Measurements from ENCODE around the gene FZD4. TPM values are rescaled to one million over a fixed set of nuclear protein-coding genes. Genes with fewer than 3 reads are reported as not detected.

FZD4 gene
- total RNA-seq, 1 experiment from 2014 or later: 2.6 TPM

DNA sequence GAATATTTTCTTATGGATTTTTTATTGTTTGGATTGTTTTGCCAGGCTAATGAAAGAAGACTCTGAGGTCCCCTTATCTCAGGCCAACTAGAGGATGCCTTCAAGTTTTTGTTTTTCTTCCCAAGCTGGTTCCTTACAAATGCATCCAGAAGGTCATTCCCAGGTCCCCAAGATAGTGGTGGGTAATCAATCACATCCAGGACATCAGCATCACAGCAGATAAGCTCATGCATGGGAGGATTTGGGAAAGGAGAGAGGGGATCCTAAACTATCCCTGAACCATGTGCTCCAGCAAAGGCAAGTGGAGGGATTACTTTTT, 20.7 kb downstream of the FZD4 start:
- no peaks in the 10 kb centered on the region for H3K27me3 ChIP-seq (ENCODE audit: insufficient read depth, low read depth)
- H3K4me1 ChIP-seq (replicated peaks; ENCODE audit: insufficient read depth): peaks cover 51% of the 10 kb centered on the region
- H3K36me3 ChIP-seq (ENCODE audit: low read depth): no peaks in the 10 kb centered on the region
- intact Hi-C loops (cut with micrococcal nuclease; ENCODE audit: unreplicated experiment): no loop called here
- H3K4me3 ChIP-seq: no peak overlapping the region
- BruUV-seq (replicated peaks): no TSS peak
- no peaks in the 10 kb centered on the region for H3K9me2 ChIP-seq (ENCODE audit: insufficient read depth)
- no peaks in the 10 kb centered on the region for H4K20me1 ChIP-seq (ENCODE audit: insufficient read depth)
- no peak overlapping the region for H2AFZ ChIP-seq
- no peaks in the 10 kb centered on the region for H3K79me2 ChIP-seq (ENCODE audit: low read depth)
- ChIA-PET POLR2A (ENCODE audit: unreplicated experiment) (interaction anchor here (0.5 kb wide), 1 partner anchor 1044 kb away, joined by 7 read pairs; no protein-coding TSS in a partner anchor), CTCF (no interaction called here)
- H3K9me3 ChIP-seq (ENCODE audit: insufficient read depth, low read depth): no peaks in the 10 kb centered on the region
- H3K4me2 ChIP-seq: no peak overlapping the region; the same call in 1 of the 2 replicates
- no peak overlapping the region for H3K27ac ChIP-seq
- TF ChIP-seq EZH2 (IDR thresholded peaks at IDR 0.05; ENCODE audit: low read depth): no peak
- TF ChIP-seq, protein P1, sequence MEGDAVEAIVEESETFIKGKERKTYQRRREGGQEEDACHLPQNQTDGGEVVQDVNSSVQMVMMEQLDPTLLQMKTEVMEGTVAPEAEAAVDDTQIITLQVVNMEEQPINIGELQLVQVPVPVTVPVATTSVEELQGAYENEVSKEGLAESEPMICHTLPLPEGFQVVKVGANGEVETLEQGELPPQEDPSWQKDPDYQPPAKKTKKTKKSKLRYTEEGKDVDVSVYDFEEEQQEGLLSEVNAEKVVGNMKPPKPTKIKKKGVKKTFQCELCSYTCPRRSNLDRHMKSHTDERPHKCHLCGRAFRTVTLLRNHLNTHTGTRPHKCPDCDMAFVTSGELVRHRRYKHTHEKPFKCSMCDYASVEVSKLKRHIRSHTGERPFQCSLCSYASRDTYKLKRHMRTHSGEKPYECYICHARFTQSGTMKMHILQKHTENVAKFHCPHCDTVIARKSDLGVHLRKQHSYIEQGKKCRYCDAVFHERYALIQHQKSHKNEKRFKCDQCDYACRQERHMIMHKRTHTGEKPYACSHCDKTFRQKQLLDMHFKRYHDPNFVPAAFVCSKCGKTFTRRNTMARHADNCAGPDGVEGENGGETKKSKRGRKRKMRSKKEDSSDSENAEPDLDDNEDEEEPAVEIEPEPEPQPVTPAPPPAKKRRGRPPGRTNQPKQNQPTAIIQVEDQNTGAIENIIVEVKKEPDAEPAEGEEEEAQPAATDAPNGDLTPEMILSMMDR (conservative IDR thresholded peaks at IDR 0.05): no peak
- H3F3A ChIP-seq (ENCODE audit: insufficient read depth, low read depth): peaks cover 24% of the 10 kb centered on the region; the same call in 1 of the 2 replicates
- DNase-seq: no peak

DNA sequence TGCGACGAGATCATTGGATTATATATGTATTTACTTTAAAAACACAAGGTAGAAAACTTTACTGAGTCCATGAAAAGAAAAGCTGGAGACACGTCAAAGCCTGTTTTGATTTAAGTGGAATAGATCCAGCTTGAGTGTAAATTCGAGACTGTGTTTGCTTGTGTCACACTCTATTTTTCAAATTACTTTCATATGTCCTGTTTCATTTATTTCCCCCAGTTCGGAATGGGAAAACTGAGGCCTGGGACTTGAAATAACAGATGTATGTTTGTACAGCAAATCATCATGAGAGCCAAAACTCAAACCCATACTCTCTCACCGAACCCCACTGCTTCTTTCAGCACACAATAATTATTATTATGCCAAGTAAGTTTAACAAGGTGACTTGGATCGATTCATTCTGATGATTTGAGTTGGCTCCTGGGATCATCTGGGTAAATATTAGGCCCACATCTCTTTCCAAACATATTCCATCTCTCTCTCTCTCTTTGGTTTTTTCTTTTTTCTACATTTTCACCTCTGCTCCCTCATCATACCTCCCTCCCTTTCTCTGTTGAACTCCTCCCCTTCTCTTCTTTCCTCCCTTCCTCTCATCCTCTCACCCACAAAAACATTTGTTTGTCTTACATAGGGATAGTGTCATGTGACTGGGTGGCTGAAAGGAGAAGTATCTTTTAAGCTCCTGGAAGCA, 21.2 kb downstream of the FZD4 start:
- TF ChIP-seq, protein P1 (conservative IDR thresholded peaks at IDR 0.05): no peak
- no peak for TF ChIP-seq EZH2 (IDR thresholded peaks at IDR 0.05; ENCODE audit: low read depth)
- Histone ChIP-seq H3K4me3 (no peak overlapping the region), H3K27me3 (ENCODE audit: insufficient read depth, low read depth) (no peaks in the 10 kb centered on the region), H3K4me2 (no peak overlapping the region; the same call in 1 of the 2 replicates), H3K27ac (no peak overlapping the region), H3F3A (ENCODE audit: insufficient read depth, low read depth) (peaks cover 24% of the 10 kb centered on the region; the same call in 1 of the 2 replicates), H3K36me3 (ENCODE audit: low read depth) (no peaks in the 10 kb centered on the region), H2AFZ (no peak overlapping the region), H4K20me1 (ENCODE audit: insufficient read depth) (no peaks in the 10 kb centered on the region), H3K79me2 (ENCODE audit: low read depth) (no peaks in the 10 kb centered on the region), H3K9me3 (ENCODE audit: insufficient read depth, low read depth) (no peaks in the 10 kb centered on the region), H3K9me2 (ENCODE audit: insufficient read depth) (no peaks in the 10 kb centered on the region), H3K4me1 (replicated peaks; ENCODE audit: insufficient read depth) (peaks cover 51% of the 10 kb centered on the region)
- CTCF ChIA-PET: no interaction called here
- no peak for DNase-seq
- intact Hi-C loops (cut with micrococcal nuclease; ENCODE audit: unreplicated experiment): no loop called here
- POLR2A ChIA-PET (ENCODE audit: unreplicated experiment): no interaction called here
- no TSS peak for BruUV-seq (replicated peaks)

- no peak for TF ChIP-seq EZH2 (IDR thresholded peaks at IDR 0.05; ENCODE audit: low read depth)
- TF ChIP-seq, protein P1 (conservative IDR thresholded peaks at IDR 0.05): no peak
- Histone ChIP-seq H3K4me3 (no peak overlapping the region), H3K27ac (0 out of 2 replicates have a peak overlapping the region, but pooled peaks have one; percentile 69), H3K9me3 (ENCODE audit: insufficient read depth, low read depth) (no peaks in the 10 kb centered on the region), H3K79me2 (ENCODE audit: low read depth) (no peaks in the 10 kb centered on the region), H3K4me1 (replicated peaks; ENCODE audit: insufficient read depth) (peaks cover 51% of the 10 kb centered on the region), H3K9me2 (ENCODE audit: insufficient read depth) (no peaks in the 10 kb centered on the region), H2AFZ (no peak overlapping the region), H3F3A (ENCODE audit: insufficient read depth, low read depth) (peaks cover 24% of the 10 kb centered on the region; the same call in 1 of the 2 replicates), H3K36me3 (ENCODE audit: low read depth) (no peaks in the 10 kb centered on the region), H3K27me3 (ENCODE audit: insufficient read depth, low read depth) (no peaks in the 10 kb centered on the region), H3K4me2 (peak overlapping the region; percentile 66), H4K20me1 (ENCODE audit: insufficient read depth) (no peaks in the 10 kb centered on the region)
- ChIA-PET POLR2A (ENCODE audit: unreplicated experiment) (no interaction called here), CTCF (no interaction called here)
- no TSS peak for BruUV-seq (replicated peaks)
- intact Hi-C loops (cut with micrococcal nuclease; ENCODE audit: unreplicated experiment): no loop called here
- DNase-seq: no peak
Measured at GRCh38 chr11:86932924-86933875, 22.0 kb downstream of the FZD4 start.
